HL-60 (cell line): ENCODE measurements around the gene WDR33.

Source experiments
- DNase-seq, 2 experiments: peaks; one replicate each; pipeline ENCODE4 v3.0.0-alpha.2; 2010 to 2020; ENCODE audit warnings: low read depth in 1 of 2, low spot score in 1 of 2
- H3K27ac ChIP-seq: fragments of 250-450 bp; sonication (Bioruptor Pico); replicated peaks from 2 replicates; pipeline ENCODE4 v1.5.1; 2020; ENCODE audit warnings: mild to moderate bottlenecking, moderate library complexity
- H3K27me3 ChIP-seq: fragments of 250-450 bp; sonication (Bioruptor Pico); 2 replicates; pipeline ENCODE4 v1.5.1; 2021; ENCODE audit warnings: mild to moderate bottlenecking, moderate library complexity; ENCODE audit not compliant: insufficient read depth, poor library complexity, severe bottlenecking
- H3K4me3 ChIP-seq: replicated peaks from 2 replicates; pipeline ENCODE4 v1.5.1; 2011; ENCODE audit warnings: mild to moderate bottlenecking, control low read depth, low read length; ENCODE audit not compliant: insufficient read depth
- GABPA ChIP-seq: IDR thresholded peaks from 2 replicates; pipeline ENCODE4 v1.6.1; 2012; ENCODE audit warnings: low read depth
- POLR2AphosphoS5 ChIP-seq: IDR thresholded peaks from 2 replicates; pipeline ENCODE4 v1.6.1; 2012; ENCODE audit warnings: low read depth
- SPI1 ChIP-seq: IDR thresholded peaks from 2 replicates; pipeline ENCODE4 v1.6.1; 2012; ENCODE audit warnings: low read depth, mild to moderate bottlenecking, borderline replicate concordance
- TF ChIP-seq, protein P1 (sequence below): IDR thresholded peaks from one replicate; pipeline ENCODE4 v1.5.1; 2011; ENCODE audit warnings: low read length, control low read depth, inconsistent platforms; ENCODE audit not compliant: insufficient read depth
- TF ChIP-seq, protein P2 (sequence below): IDR thresholded peaks from 2 replicates; pipeline ENCODE4 v1.6.1; 2012; ENCODE audit warnings: low read depth; ENCODE audit not compliant: insufficient replicate concordance

WDR33 gene

GRCh38 chr2:127683757-127684156, 127.2 kb downstream of the WDR33 start:
- H3K4me3 ChIP-seq: no peak overlapping the region
- peaks cover 2% of the 10 kb centered on the region for H3K27me3 ChIP-seq
- DNase-seq: no peak
- TF ChIP-seq SPI1: no peak
- TF ChIP-seq, protein P1, sequence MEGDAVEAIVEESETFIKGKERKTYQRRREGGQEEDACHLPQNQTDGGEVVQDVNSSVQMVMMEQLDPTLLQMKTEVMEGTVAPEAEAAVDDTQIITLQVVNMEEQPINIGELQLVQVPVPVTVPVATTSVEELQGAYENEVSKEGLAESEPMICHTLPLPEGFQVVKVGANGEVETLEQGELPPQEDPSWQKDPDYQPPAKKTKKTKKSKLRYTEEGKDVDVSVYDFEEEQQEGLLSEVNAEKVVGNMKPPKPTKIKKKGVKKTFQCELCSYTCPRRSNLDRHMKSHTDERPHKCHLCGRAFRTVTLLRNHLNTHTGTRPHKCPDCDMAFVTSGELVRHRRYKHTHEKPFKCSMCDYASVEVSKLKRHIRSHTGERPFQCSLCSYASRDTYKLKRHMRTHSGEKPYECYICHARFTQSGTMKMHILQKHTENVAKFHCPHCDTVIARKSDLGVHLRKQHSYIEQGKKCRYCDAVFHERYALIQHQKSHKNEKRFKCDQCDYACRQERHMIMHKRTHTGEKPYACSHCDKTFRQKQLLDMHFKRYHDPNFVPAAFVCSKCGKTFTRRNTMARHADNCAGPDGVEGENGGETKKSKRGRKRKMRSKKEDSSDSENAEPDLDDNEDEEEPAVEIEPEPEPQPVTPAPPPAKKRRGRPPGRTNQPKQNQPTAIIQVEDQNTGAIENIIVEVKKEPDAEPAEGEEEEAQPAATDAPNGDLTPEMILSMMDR: no peak
- TF ChIP-seq POLR2AphosphoS5: no peak
- TF ChIP-seq, protein P2, sequence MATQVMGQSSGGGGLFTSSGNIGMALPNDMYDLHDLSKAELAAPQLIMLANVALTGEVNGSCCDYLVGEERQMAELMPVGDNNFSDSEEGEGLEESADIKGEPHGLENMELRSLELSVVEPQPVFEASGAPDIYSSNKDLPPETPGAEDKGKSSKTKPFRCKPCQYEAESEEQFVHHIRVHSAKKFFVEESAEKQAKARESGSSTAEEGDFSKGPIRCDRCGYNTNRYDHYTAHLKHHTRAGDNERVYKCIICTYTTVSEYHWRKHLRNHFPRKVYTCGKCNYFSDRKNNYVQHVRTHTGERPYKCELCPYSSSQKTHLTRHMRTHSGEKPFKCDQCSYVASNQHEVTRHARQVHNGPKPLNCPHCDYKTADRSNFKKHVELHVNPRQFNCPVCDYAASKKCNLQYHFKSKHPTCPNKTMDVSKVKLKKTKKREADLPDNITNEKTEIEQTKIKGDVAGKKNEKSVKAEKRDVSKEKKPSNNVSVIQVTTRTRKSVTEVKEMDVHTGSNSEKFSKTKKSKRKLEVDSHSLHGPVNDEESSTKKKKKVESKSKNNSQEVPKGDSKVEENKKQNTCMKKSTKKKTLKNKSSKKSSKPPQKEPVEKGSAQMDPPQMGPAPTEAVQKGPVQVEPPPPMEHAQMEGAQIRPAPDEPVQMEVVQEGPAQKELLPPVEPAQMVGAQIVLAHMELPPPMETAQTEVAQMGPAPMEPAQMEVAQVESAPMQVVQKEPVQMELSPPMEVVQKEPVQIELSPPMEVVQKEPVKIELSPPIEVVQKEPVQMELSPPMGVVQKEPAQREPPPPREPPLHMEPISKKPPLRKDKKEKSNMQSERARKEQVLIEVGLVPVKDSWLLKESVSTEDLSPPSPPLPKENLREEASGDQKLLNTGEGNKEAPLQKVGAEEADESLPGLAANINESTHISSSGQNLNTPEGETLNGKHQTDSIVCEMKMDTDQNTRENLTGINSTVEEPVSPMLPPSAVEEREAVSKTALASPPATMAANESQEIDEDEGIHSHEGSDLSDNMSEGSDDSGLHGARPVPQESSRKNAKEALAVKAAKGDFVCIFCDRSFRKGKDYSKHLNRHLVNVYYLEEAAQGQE: no peak
- TF ChIP-seq GABPA: no peak
- no peak overlapping the region for H3K27ac ChIP-seq

DNA sequence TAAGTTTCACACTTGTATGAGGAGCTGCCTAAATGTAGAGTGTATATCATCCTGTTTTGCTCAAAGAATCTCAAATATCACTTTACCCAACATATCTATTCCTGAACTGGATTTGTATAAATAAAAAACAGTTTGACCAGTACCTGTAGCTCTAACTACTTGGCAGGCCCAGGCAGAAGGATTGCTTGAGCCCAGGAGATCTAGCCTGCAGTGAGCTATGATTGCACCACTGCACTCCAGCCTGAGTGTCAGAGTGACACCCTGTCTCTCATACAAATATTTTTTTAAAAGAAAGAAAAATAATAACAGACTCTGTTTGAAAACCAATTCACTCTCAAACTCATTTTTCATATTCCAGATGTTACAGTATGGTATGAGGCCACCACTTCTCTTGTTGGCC, 127.9 kb downstream of the WDR33 start:
- no peak for DNase-seq
- no peak overlapping the region for H3K27ac ChIP-seq
- TF ChIP-seq, protein P2: no peak
- TF ChIP-seq SPI1: no peak
- TF ChIP-seq GABPA: no peak
- TF ChIP-seq, protein P1: no peak
- no peak for TF ChIP-seq POLR2AphosphoS5
- no peak overlapping the region for H3K4me3 ChIP-seq
- no peaks in the 10 kb centered on the region for H3K27me3 ChIP-seq

- Histone ChIP-seq H3K4me3 (no peak overlapping the region), H3K27ac (no peak overlapping the region), H3K27me3 (peaks cover 5% of the 10 kb centered on the region)
- no peak for DNase-seq
- TF ChIP-seq, protein P2: no peak
- TF ChIP-seq, protein P1: no peak
- TF ChIP-seq SPI1 (no peak), GABPA (no peak), POLR2AphosphoS5 (no peak)
Observed at GRCh38 chr2:127681976-127682857, 128.8 kb downstream of the WDR33 start.
